Right lobe of liver (tissue), 4 donors: ENCODE results near the gene FNDC8.

Source experiments
- POLR2A ChIP-seq: fragments of 450-650 bp; IDR thresholded peaks from one replicate; pipeline ENCODE4 v1.6.1; 2017; ENCODE audit warnings: antibody characterized with exemption, mild to moderate bottlenecking
- TF ChIP-seq, protein P1 (sequence below), 4 donors: fragments of 200-600 bp in 3 of 4; fragments of 450-650 bp in 1 of 4; IDR thresholded peaks; one replicate each; pipeline versions ENCODE4 v1.5.1 to v1.8.0; 2016 to 2022; ENCODE audit warnings: antibody characterized with exemption in 4 of 4, mild to moderate bottlenecking in 2 of 4
- donor health status: DM: no; HTN: no; CAD: no.
- donor health status: DM: no; HTN: no; CAD: no.
- donor health status: DM: no; HTN: yes; CAD: no.

DNA sequence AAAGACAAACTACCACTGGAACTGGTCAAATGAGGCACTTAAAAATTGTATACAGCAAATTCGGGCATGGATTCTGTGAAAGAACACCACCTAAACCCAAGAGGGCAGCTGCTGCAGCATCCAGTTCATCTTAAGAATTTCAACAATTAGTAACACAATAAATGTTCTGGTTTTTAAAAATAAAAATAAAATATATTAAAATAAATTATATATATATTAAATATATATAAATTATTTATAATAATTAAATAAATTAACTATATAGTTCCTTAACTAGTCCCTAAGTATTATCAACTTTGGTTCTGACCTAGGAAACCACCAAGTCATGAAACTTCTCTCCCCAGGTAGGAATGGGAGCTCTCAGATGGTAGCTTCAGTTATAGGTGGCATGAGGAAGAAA lies 44.5 kb upstream of the FNDC8 start:
- TF ChIP-seq, protein P1, sequence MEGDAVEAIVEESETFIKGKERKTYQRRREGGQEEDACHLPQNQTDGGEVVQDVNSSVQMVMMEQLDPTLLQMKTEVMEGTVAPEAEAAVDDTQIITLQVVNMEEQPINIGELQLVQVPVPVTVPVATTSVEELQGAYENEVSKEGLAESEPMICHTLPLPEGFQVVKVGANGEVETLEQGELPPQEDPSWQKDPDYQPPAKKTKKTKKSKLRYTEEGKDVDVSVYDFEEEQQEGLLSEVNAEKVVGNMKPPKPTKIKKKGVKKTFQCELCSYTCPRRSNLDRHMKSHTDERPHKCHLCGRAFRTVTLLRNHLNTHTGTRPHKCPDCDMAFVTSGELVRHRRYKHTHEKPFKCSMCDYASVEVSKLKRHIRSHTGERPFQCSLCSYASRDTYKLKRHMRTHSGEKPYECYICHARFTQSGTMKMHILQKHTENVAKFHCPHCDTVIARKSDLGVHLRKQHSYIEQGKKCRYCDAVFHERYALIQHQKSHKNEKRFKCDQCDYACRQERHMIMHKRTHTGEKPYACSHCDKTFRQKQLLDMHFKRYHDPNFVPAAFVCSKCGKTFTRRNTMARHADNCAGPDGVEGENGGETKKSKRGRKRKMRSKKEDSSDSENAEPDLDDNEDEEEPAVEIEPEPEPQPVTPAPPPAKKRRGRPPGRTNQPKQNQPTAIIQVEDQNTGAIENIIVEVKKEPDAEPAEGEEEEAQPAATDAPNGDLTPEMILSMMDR (IDR thresholded peaks at IDR 0.05), result no peak
- no peak for TF ChIP-seq POLR2A
